HepG2 (cell line): ENCODE results near the gene IQCC. TPM values are rescaled to one million over a fixed set of nuclear protein-coding genes. Genes with fewer than 3 reads are reported as not detected.

Experiments
- ATAD3A ChIP-seq: sonication (generic); formaldehyde crosslinking; IDR thresholded peaks from 2 replicates; pipeline ENCODE4 v1.4.0; 2020; ENCODE audit warnings: missing genetic modification reagents
- CBX1 ChIP-seq: IDR thresholded peaks from one replicate; pipeline ENCODE4 v1.6.1; 2016; ENCODE audit warnings: antibody characterized with exemption, low read depth
- FOSL2 ChIP-seq: sonication (generic); formaldehyde crosslinking; IDR thresholded peaks from 2 replicates; pipeline ENCODE4 v1.4.0; 2020; ENCODE audit warnings: missing genetic modification reagents
- HNF4A ChIP-seq: sonication (generic); formaldehyde crosslinking; IDR thresholded peaks from 2 replicates; pipeline ENCODE4 v1.4.0; 2020; ENCODE audit warnings: missing genetic modification reagents
- HOMEZ ChIP-seq: IDR thresholded peaks from 2 replicates; pipeline ENCODE4 v1.6.1; 2016; ENCODE audit warnings: low read depth
- IKZF5 ChIP-seq: IDR thresholded peaks from 2 replicates; pipeline ENCODE4 v1.6.1; 2018; ENCODE audit warnings: missing genetic modification reagents, mild to moderate bottlenecking, missing compliant biosample characterization
- ISX ChIP-seq: sonication (generic); formaldehyde crosslinking; conservative IDR thresholded peaks from 2 replicates; pipeline ENCODE4 v1.5.0; 2020; ENCODE audit warnings: missing genetic modification reagents
- KAT2B ChIP-seq: fragments of 150-350 bp; IDR thresholded peaks from 2 replicates; pipeline ENCODE4 v1.6.1; 2014; ENCODE audit warnings: low read depth, low read length, borderline replicate concordance
- KDM2A ChIP-seq: sonication (generic); formaldehyde crosslinking; IDR thresholded peaks from 2 replicates; pipeline ENCODE4 v1.4.0; 2020; ENCODE audit warnings: low read depth, missing genetic modification reagents, borderline replicate concordance
- NFAT5 ChIP-seq: sonication (generic); formaldehyde crosslinking; IDR thresholded peaks from 2 replicates; pipeline ENCODE4 v1.4.0; 2020; ENCODE audit warnings: missing genetic modification reagents
- SCMH1 ChIP-seq: sonication (generic); formaldehyde crosslinking; IDR thresholded peaks from 2 replicates; pipeline ENCODE4 v1.9.0; 2021; ENCODE audit warnings: missing genetic modification reagents, mild to moderate bottlenecking, borderline replicate concordance
- SKIL ChIP-seq: sonication (generic); formaldehyde crosslinking; IDR thresholded peaks from 2 replicates; pipeline ENCODE4 v1.8.0; 2022; ENCODE audit warnings: missing genetic modification reagents, mild to moderate bottlenecking, moderate library complexity, borderline replicate concordance
- SNAPC5 ChIP-seq: sonication (generic); formaldehyde crosslinking; IDR thresholded peaks from 2 replicates; pipeline ENCODE4 v1.8.1; 2023; ENCODE audit warnings: mild to moderate bottlenecking, missing genetic modification reagents, borderline replicate concordance
- SPEN ChIP-seq: sonication (generic); formaldehyde crosslinking; IDR thresholded peaks from 2 replicates; pipeline ENCODE4 v1.5.1; 2020; ENCODE audit warnings: low read depth, mild to moderate bottlenecking, missing genetic modification reagents
- ZBTB38 ChIP-seq: sonication (generic); formaldehyde crosslinking; IDR thresholded peaks from 2 replicates; pipeline ENCODE4 v1.5.1; 2020; ENCODE audit warnings: mild to moderate bottlenecking, missing genetic modification reagents
- ZNF225 ChIP-seq: sonication (generic); formaldehyde crosslinking; IDR thresholded peaks from 2 replicates; pipeline ENCODE4 v1.4.0; 2020; ENCODE audit warnings: mild to moderate bottlenecking, missing genetic modification reagents
- ZNF282 ChIP-seq: fragments of 450-650 bp; IDR thresholded peaks from 2 replicates; pipeline ENCODE4 v1.6.1; 2018; ENCODE audit not compliant: partially characterized antibody
- ZNF605 ChIP-seq: sonication (generic); formaldehyde crosslinking; IDR thresholded peaks from 2 replicates; pipeline ENCODE4 v1.8.0; 2022; ENCODE audit warnings: mild to moderate bottlenecking, missing genetic modification reagents
- ZNF841 ChIP-seq: sonication (generic); formaldehyde crosslinking; IDR thresholded peaks from 2 replicates; pipeline ENCODE4 v1.8.1; 2023; ENCODE audit warnings: missing genetic modification reagents, borderline replicate concordance
- ZSCAN30 ChIP-seq: sonication (generic); formaldehyde crosslinking; IDR thresholded peaks from 2 replicates; pipeline ENCODE4 v1.5.0; 2020; ENCODE audit warnings: mild to moderate bottlenecking, missing genetic modification reagents
- polyA plus RNA-seq, 8 experiments: library from polyadenylated mRNA; depleted of rRNA in 3 of 8; stranded (reverse) in 7 of 8; unstranded in 1 of 8; fragments of >200 nt; fragmentation: Illumina TruSeq in 4 of 8; extraction: Trizol in 4 of 8; gene quantifications; 2 replicates each; pipeline versions ENCODE4 v1.2.1 to v1.2.3, GENCODE V29; 2011 to 2016; ENCODE audit warnings: low read depth in 4 of 8, missing spikeins in 1 of 8, mixed read lengths in 1 of 8; ENCODE audit not compliant: insufficient read depth in 1 of 8
- total RNA-seq, 5 experiments: library from RNA; depleted of rRNA; stranded (reverse); fragments of >200 nt; fragmentation: Illumina TruSeq; extraction: Trizol; gene quantifications; 2 replicates each; pipeline ENCODE4 v1.2.3, GENCODE V29; 2016; ENCODE audit warnings: low read depth in 1 of 5

Gene IQCC
- total and polyA plus RNA-seq, 2 of the 13 experiments (the other 11 are each of a cell fraction or from before 2014, with no cell fraction given), result 1.7 to 3.0 TPM

- TF ChIP-seq ZNF605 (CRISPR knock-in tag), result no peak
- no peak for TF ChIP-seq ZSCAN30 (CRISPR knock-in tag)
- TF ChIP-seq HOMEZ, result no peak
- no peak for TF ChIP-seq CBX1
- no peak for TF ChIP-seq ZBTB38 (CRISPR knock-in tag)
- no peak for TF ChIP-seq SNAPC5 (CRISPR knock-in tag)
- TF ChIP-seq ZNF282, result no peak
- peak; percentile 46; the same call in 1 of the 2 replicates for TF ChIP-seq FOSL2 (CRISPR knock-in tag)
- TF ChIP-seq HNF4A, result peak; percentile 93
- no peak for TF ChIP-seq ISX
- no peak for TF ChIP-seq SKIL (CRISPR knock-in tag)
- TF ChIP-seq SCMH1 (CRISPR knock-in tag), result no peak
- TF ChIP-seq ATAD3A (CRISPR knock-in tag), result no peak
- TF ChIP-seq IKZF5, result peak; percentile 31; the same call in 1 of the 2 replicates
- no peak for TF ChIP-seq KAT2B
- TF ChIP-seq SPEN (CRISPR knock-in tag), result 0 out of 2 replicates have a peak, but pooled peaks have one; percentile 39
- TF ChIP-seq NFAT5 (CRISPR knock-in tag), result no peak
- TF ChIP-seq ZNF225, result no peak
- no peak for TF ChIP-seq KDM2A
- TF ChIP-seq ZNF841 (CRISPR knock-in tag), result no peak
These were observed 26.9 kb upstream of the IQCC start (continued) for GRCh38 chr1:32178380-32179192.
